Activated CD4-positive, CD25-positive, alpha-beta regulatory T cell treated with anti-CD3 and anti-CD28 coated beads, Interleukin-2, amount 50 U/mL, for 24 hours (primary cell): ENCODE measurements around the gene NUBP1.
"Not testable (repeated sequence)": the region's sequence is repeated elsewhere in the genome, so short reads cannot be mapped to it uniquely, and the experiment has no call there.

ENCODE experiments used
- ATAC-seq, 2 donors: fragments of 150-1000 bp; cut with Tn5 transposase; one replicate each; pipeline ENCODE4 v1.10.0; 2021; ENCODE audit warnings: mild to moderate bottlenecking in 1 of 2, moderate library complexity in 1 of 2

NUBP1 gene

GRCh38 chr16:10743610-10744369 lies at the start of gene NUBP1:
Gene NUBP1 (plus strand): TSS chr16:10743842. CDS start chr16:10743864, 22 bp downstream.
- ATAC-seq: peak; percentile 90 to 93

- no peak for ATAC-seq
These were observed 49.8 kb upstream of the NUBP1 start for GRCh38 chr16:10693889-10694288.

GRCh38 chr16:10694306-10694705 lies 49.3 kb upstream of the NUBP1 start:
- ATAC-seq: no peak

GRCh38 chr16:10694830-10695229 lies 48.8 kb upstream of the NUBP1 start, which contains the start of gene TEKT5:
Gene TEKT5 (minus strand): TSS chr16:10694930. CDS start chr16:10694873, 57 bp downstream.
- no peak for ATAC-seq

- ATAC-seq: no peak
These were observed 43.9 kb upstream of the NUBP1 start for GRCh38 chr16:10699756-10700155.

- ATAC-seq: no peak
These were observed 34.7 kb upstream of the NUBP1 start for GRCh38 chr16:10708969-10709368.

GRCh38 chr16:10728003-10728887 lies 15.4 kb upstream of the NUBP1 start:
- ATAC-seq: no peak

GRCh38 chr16:10729104-10730048 lies 14.3 kb upstream of the NUBP1 start:
- ATAC-seq: no peak

GRCh38 chr16:10731790-10732189 lies 11.9 kb upstream of the NUBP1 start:
- ATAC-seq: no peak

GRCh38 chr16:10737068-10737625 lies 6.5 kb upstream of the NUBP1 start:
- peak; percentile 48 for ATAC-seq

- ATAC-seq: peak; percentile 56 to 68
These were observed 5.2 kb upstream of the NUBP1 start for GRCh38 chr16:10738231-10739077.

GRCh38 chr16:10740000-10740844 lies 3.4 kb upstream of the NUBP1 start:
- no peak for ATAC-seq

GRCh38 chr16:10740845-10741208 lies 2.8 kb upstream of the NUBP1 start:
- ATAC-seq: no peak

- not testable (repeated sequence) for ATAC-seq
These were observed 2.4 kb upstream of the NUBP1 start for GRCh38 chr16:10741249-10741648.

GRCh38 chr16:10741844-10742243 lies 1.8 kb upstream of the NUBP1 start:
- ATAC-seq: no peak

GRCh38 chr16:10743227-10743609 lies 424 bp upstream of the NUBP1 start:
- no peak for ATAC-seq

GRCh38 chr16:10744370-10745030 lies 858 bp downstream of the NUBP1 start:
- ATAC-seq: no peak

- ATAC-seq: no peak
These were observed 2.2 kb downstream of the NUBP1 start for GRCh38 chr16:10745841-10746240.

- no peak for ATAC-seq
These were observed 7.2 kb downstream of the NUBP1 start for GRCh38 chr16:10750793-10751192.

GRCh38 chr16:10751291-10751697 lies 7.7 kb downstream of the NUBP1 start:
- peak in 1 of 2 donors; percentile 37 for ATAC-seq
